Measurements from ENCODE around the gene NEURL2. TPM values are rescaled to one million over a fixed set of nuclear protein-coding genes. Genes with fewer than 3 reads are reported as not detected.
A peak's percentile ranks its signal among the peaks of the same experiment; 100 is the strongest.

NEURL2 gene
- total and polyA plus RNA-seq, 4 donors: 3.7 to 14.5 (median 5.2) TPM

- H3K4me3 ChIP-seq (ENCODE audit: low read depth in 1 of 3, low read length in 3 of 3): peak overlapping the region; percentile 58 to 71 (median 65)
- peak overlapping the region; percentile 5 to 69 for H3K9ac ChIP-seq (ENCODE audit: low read depth in 1 of 2, low read length in 2 of 2)
- WGBS: under 1% methylated on average over 34 of the region's 34 CpGs
- TF ChIP-seq TAF1 (conservative IDR thresholded peaks at IDR 0.05): no peak
- no peak for TF ChIP-seq FOXA2 (IDR thresholded peaks at IDR 0.05)
- TF ChIP-seq ATF3 (IDR thresholded peaks at IDR 0.05): no peak
- no peak for TF ChIP-seq RAD21 (IDR thresholded peaks at IDR 0.05)
- no peak for TF ChIP-seq NR2F2 (IDR thresholded peaks at IDR 0.05)
- TF ChIP-seq YY1 (IDR thresholded peaks at IDR 0.05): no peak
- TF ChIP-seq SP1 (IDR thresholded peaks at IDR 0.05): no peak
- no peak for TF ChIP-seq REST (IDR thresholded peaks at IDR 0.05)
- no peak for TF ChIP-seq EGR1 (IDR thresholded peaks at IDR 0.05; ENCODE audit: low read depth in 2 of 2)
- no peak for TF ChIP-seq HNF4G (IDR thresholded peaks at IDR 0.05)
- no peak for TF ChIP-seq GABPA (IDR thresholded peaks at IDR 0.05 in 1 of 2, conservative IDR thresholded peaks at IDR 0.05 in 1 of 2)
- TF ChIP-seq FOXA1 (IDR thresholded peaks at IDR 0.05): no peak
- TF ChIP-seq CTCF (IDR thresholded peaks at IDR 0.05; ENCODE audit: low read depth, low read length, missing input control): no peak
- TF ChIP-seq JUND (IDR thresholded peaks at IDR 0.05): no peak
- no peak for TF ChIP-seq RXRA (IDR thresholded peaks at IDR 0.05)
- no peak for TF ChIP-seq MAX (IDR thresholded peaks at IDR 0.05)
- no peak for TF ChIP-seq ZBTB33 (IDR thresholded peaks at IDR 0.05)
- no peak for TF ChIP-seq HNF4A (conservative IDR thresholded peaks at IDR 0.05)
- H3K27me3 ChIP-seq (ENCODE audit: control insufficient read depth in 4 of 4, insufficient read depth in 4 of 4, low read length in 3 of 4): no peaks in the 10 kb centered on the region
- no peak for DNase-seq (ENCODE audit: low spot score)
- H3K27ac ChIP-seq (ENCODE audit: low read depth in 1 of 2, low read length in 2 of 2): peak overlapping the region; percentile 93 to 98
- H3K9me3 ChIP-seq (ENCODE audit: control insufficient read depth in 4 of 4, low read length in 3 of 4): no peaks in the 10 kb centered on the region
- peaks cover 2 to 19% (median 17%) of the 10 kb centered on the region in 4 donors for H3K36me3 ChIP-seq (ENCODE audit: control insufficient read depth in 4 of 4, insufficient read depth in 3 of 4, low read depth in 1 of 4, low read length in 3 of 4)
- H3K4me1 ChIP-seq (ENCODE audit: control insufficient read depth in 4 of 4, insufficient read depth in 4 of 4, low read length in 3 of 4): peaks cover 7 to 27% (median 18%) of the 10 kb centered on the region in 4 donors
Measured at GRCh38 chr20:45934046-45934585, 43.1 kb upstream of the NEURL2 start.
